Measurements from ENCODE around the gene TSHZ2.

The TSHZ2 gene

DNA sequence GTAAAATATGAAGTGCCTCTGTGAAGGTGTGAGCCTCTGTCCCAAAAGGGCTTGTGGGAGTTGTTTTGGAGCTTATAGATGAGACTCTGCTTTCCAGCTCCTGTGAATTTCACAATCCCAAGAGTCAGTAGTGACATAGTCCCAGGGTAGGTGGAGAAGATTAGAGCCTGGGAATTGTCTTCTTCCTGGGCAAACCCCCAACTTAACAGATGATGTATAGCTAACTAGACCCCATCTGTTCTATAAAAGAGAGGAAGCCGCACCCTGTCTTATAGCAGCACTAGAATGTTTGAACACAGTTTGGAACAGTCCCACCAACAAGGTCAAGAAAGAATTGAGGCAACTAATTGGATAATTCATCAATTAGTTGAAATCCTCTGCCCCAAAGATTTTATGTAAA is 326.8 kb downstream of the TSHZ2 start:
- no peak overlapping the region for H3K4me3 ChIP-seq (ENCODE audit: low read depth, low read length, poor library complexity, severe bottlenecking)
- H3K27me3 ChIP-seq (ENCODE audit: insufficient read depth, low read length): no peaks in the 10 kb centered on the region
- H3K9me2 ChIP-seq (ENCODE audit: low read depth, low read length): no peaks in the 10 kb centered on the region
- no peak overlapping the region for H3K4me2 ChIP-seq (ENCODE audit: low read length)
- H3F3A ChIP-seq (ENCODE audit: insufficient read depth, low read length): no peaks in the 10 kb centered on the region
- H3K79me2 ChIP-seq (ENCODE audit: insufficient read depth, low read length): no peaks in the 10 kb centered on the region
- H4K20me1 ChIP-seq (ENCODE audit: insufficient read depth, low read length): no peaks in the 10 kb centered on the region
- H3K9ac ChIP-seq (ENCODE audit: low read length): no peak overlapping the region
- H3K4me1 ChIP-seq (ENCODE audit: insufficient read depth, low read length, severe bottlenecking): no peaks in the 10 kb centered on the region
- no peak overlapping the region for H2AFZ ChIP-seq (ENCODE audit: low read length)
- H3K9me3 ChIP-seq (ENCODE audit: low read length): no peaks in the 10 kb centered on the region
- TF ChIP-seq EZH2 (IDR thresholded peaks at IDR 0.05; ENCODE audit: borderline replicate concordance, low read length) (no peak), CTCF (IDR thresholded peaks at IDR 0.05; ENCODE audit: low read length) (no peak)
- no peak overlapping the region for H3K27ac ChIP-seq (ENCODE audit: low read depth, low read length, poor library complexity, severe bottlenecking)
- no peaks in the 10 kb centered on the region for H3K36me3 ChIP-seq (ENCODE audit: insufficient read depth, low read length)

GRCh38 chr20:53299831-53300230 is 327.7 kb downstream of the TSHZ2 start:
- no peak overlapping the region for H3K9ac ChIP-seq (ENCODE audit: low read length)
- H3K4me2 ChIP-seq (ENCODE audit: low read length): no peak overlapping the region
- no peaks in the 10 kb centered on the region for H3K9me3 ChIP-seq (ENCODE audit: low read length)
- no peak overlapping the region for H3K27ac ChIP-seq (ENCODE audit: low read depth, low read length, poor library complexity, severe bottlenecking)
- H3K4me3 ChIP-seq (ENCODE audit: low read depth, low read length, poor library complexity, severe bottlenecking): no peak overlapping the region
- no peaks in the 10 kb centered on the region for H3K27me3 ChIP-seq (ENCODE audit: insufficient read depth, low read length)
- H3K79me2 ChIP-seq (ENCODE audit: insufficient read depth, low read length): no peaks in the 10 kb centered on the region
- no peaks in the 10 kb centered on the region for H3K36me3 ChIP-seq (ENCODE audit: insufficient read depth, low read length)
- H3K4me1 ChIP-seq (ENCODE audit: insufficient read depth, low read length, severe bottlenecking): no peaks in the 10 kb centered on the region
- no peaks in the 10 kb centered on the region for H3K9me2 ChIP-seq (ENCODE audit: low read depth, low read length)
- H4K20me1 ChIP-seq (ENCODE audit: insufficient read depth, low read length): no peaks in the 10 kb centered on the region
- H3F3A ChIP-seq (ENCODE audit: insufficient read depth, low read length): no peaks in the 10 kb centered on the region
- TF ChIP-seq CTCF (IDR thresholded peaks at IDR 0.05; ENCODE audit: low read length) (no peak), EZH2 (IDR thresholded peaks at IDR 0.05; ENCODE audit: borderline replicate concordance, low read length) (no peak)
- H2AFZ ChIP-seq (ENCODE audit: low read length): no peak overlapping the region

- no peaks in the 10 kb centered on the region for H3K9me3 ChIP-seq (ENCODE audit: low read length)
- no peaks in the 10 kb centered on the region for H3K9me2 ChIP-seq (ENCODE audit: low read depth, low read length)
- H3K36me3 ChIP-seq (ENCODE audit: insufficient read depth, low read length): no peaks in the 10 kb centered on the region
- H3K79me2 ChIP-seq (ENCODE audit: insufficient read depth, low read length): no peaks in the 10 kb centered on the region
- H3K9ac ChIP-seq (ENCODE audit: low read length): no peak overlapping the region
- TF ChIP-seq EZH2 (IDR thresholded peaks at IDR 0.05; ENCODE audit: borderline replicate concordance, low read length) (no peak), CTCF (IDR thresholded peaks at IDR 0.05; ENCODE audit: low read length) (no peak)
- no peak overlapping the region for H3K4me2 ChIP-seq (ENCODE audit: low read length)
- H3K4me1 ChIP-seq (ENCODE audit: insufficient read depth, low read length, severe bottlenecking): no peaks in the 10 kb centered on the region
- H4K20me1 ChIP-seq (ENCODE audit: insufficient read depth, low read length): no peaks in the 10 kb centered on the region
- H3K4me3 ChIP-seq (ENCODE audit: low read depth, low read length, poor library complexity, severe bottlenecking): no peak overlapping the region
- H2AFZ ChIP-seq (ENCODE audit: low read length): no peak overlapping the region
- no peaks in the 10 kb centered on the region for H3F3A ChIP-seq (ENCODE audit: insufficient read depth, low read length)
- no peaks in the 10 kb centered on the region for H3K27me3 ChIP-seq (ENCODE audit: insufficient read depth, low read length)
- no peak overlapping the region for H3K27ac ChIP-seq (ENCODE audit: low read depth, low read length, poor library complexity, severe bottlenecking)
Measured at GRCh38 chr20:53301869-53302268, 329.7 kb downstream of the TSHZ2 start.

Measured in OCI-LY1 (cell line).